ENCODE measurements around the gene NELFB.
"Not testable (repeated sequence)": the region's sequence is repeated elsewhere in the genome, so short reads cannot be mapped to it uniquely, and the experiment has no call there.

NELFB gene

GRCh38 chr9:137233143-137233980 lies 21.8 kb upstream of the NELFB start:
- in situ Hi-C loops (cut with HindIII; ENCODE audit: low pct_unique_long_range_greater_than_20kb, low sequenced_read_pairs): no loop called here
- TF ChIP-seq JUND (IDR thresholded peaks at IDR 0.05; ENCODE audit: low read depth): no peak
- DNase-seq (ENCODE audit: low read depth in 1 of 2, low spot score in 1 of 2): no peak

GRCh38 chr9:137234055-137234697 lies 21.0 kb upstream of the NELFB start:
- no peak for TF ChIP-seq JUND (IDR thresholded peaks at IDR 0.05; ENCODE audit: low read depth)
- DNase-seq (ENCODE audit: low read depth in 1 of 2, low spot score in 1 of 2): no peak
- in situ Hi-C loops (cut with HindIII; ENCODE audit: low pct_unique_long_range_greater_than_20kb, low sequenced_read_pairs): no loop called here

GRCh38 chr9:137234758-137235423 lies 20.2 kb upstream of the NELFB start:
- no peak for TF ChIP-seq JUND (IDR thresholded peaks at IDR 0.05; ENCODE audit: low read depth)
- in situ Hi-C loops (cut with HindIII; ENCODE audit: low pct_unique_long_range_greater_than_20kb, low sequenced_read_pairs): no loop called here
- DNase-seq (ENCODE audit: low read depth in 1 of 2, low spot score in 1 of 2): no peak

- in situ Hi-C loops (cut with HindIII; ENCODE audit: low pct_unique_long_range_greater_than_20kb, low sequenced_read_pairs): no loop called here
- no peak for TF ChIP-seq JUND (IDR thresholded peaks at IDR 0.05; ENCODE audit: low read depth)
These were observed 19.5 kb upstream of the NELFB start for GRCh38 chr9:137235424-137236237.

GRCh38 chr9:137236238-137236935 lies 18.7 kb upstream of the NELFB start:
- in situ Hi-C loops (cut with HindIII; ENCODE audit: low pct_unique_long_range_greater_than_20kb, low sequenced_read_pairs): no loop called here
- peak; percentile 90 to 97 for DNase-seq (ENCODE audit: low read depth in 1 of 2, low spot score in 1 of 2)
- no peak for TF ChIP-seq JUND (IDR thresholded peaks at IDR 0.05; ENCODE audit: low read depth)

More at GRCh38 chr9:137235424-137236237, 19.5 kb upstream of the NELFB start:
- DNase-seq (ENCODE audit: low read depth in 1 of 2, low spot score in 1 of 2): no peak

- no peak for DNase-seq (ENCODE audit: low read depth in 1 of 2, low spot score in 1 of 2)
- in situ Hi-C loops (cut with HindIII; ENCODE audit: low pct_unique_long_range_greater_than_20kb, low sequenced_read_pairs): no loop called here
- no peak for TF ChIP-seq JUND (IDR thresholded peaks at IDR 0.05; ENCODE audit: low read depth)
These were observed 18.1 kb upstream of the NELFB start for GRCh38 chr9:137236936-137237421.

- no peak for TF ChIP-seq JUND (IDR thresholded peaks at IDR 0.05; ENCODE audit: low read depth)
- DNase-seq (ENCODE audit: low read depth in 1 of 2, low spot score in 1 of 2): peak; percentile 58 to 85
- in situ Hi-C loops (cut with HindIII; ENCODE audit: low pct_unique_long_range_greater_than_20kb, low sequenced_read_pairs): no loop called here
These were observed 17.1 kb upstream of the NELFB start for GRCh38 chr9:137237759-137238726.

- DNase-seq (ENCODE audit: low read depth in 1 of 2, low spot score in 1 of 2); in situ Hi-C loops (cut with HindIII; ENCODE audit: low pct_unique_long_range_greater_than_20kb, low sequenced_read_pairs): not testable (repeated sequence)
These were observed 15.5 kb upstream of the NELFB start for GRCh38 chr9:137239541-137240200.

- TF ChIP-seq JUND (IDR thresholded peaks at IDR 0.05; ENCODE audit: low read depth): no peak
- DNase-seq (ENCODE audit: low read depth in 1 of 2, low spot score in 1 of 2): peak in 1 of 2 experiments; percentile 86
- in situ Hi-C loops (cut with HindIII; ENCODE audit: low pct_unique_long_range_greater_than_20kb, low sequenced_read_pairs): no loop called here
These were observed 14.7 kb upstream of the NELFB start for GRCh38 chr9:137240318-137240840.

Data from T47D (cell line).